DND-41 (cell line): ENCODE measurements around the gene CRISP1.
"Not testable (repeated sequence)": the region's sequence is repeated elsewhere in the genome, so short reads cannot be mapped to it uniquely, and the experiment has no call there.

Experiments used
- ATAC-seq: fragments of 200-7000 bp; cut with Tn5 transposase; 3 replicates; pipeline ENCODE4 v1.9.1; 2021; ENCODE audit warnings: low read depth; ENCODE audit not compliant: insufficient read depth
- DNase-seq: peaks from one replicate; pipeline ENCODE4 v3.0.0-alpha.2; 2020
- H2AFZ ChIP-seq: 2 replicates; pipeline ENCODE4 v1.6.0; 2012; ENCODE audit warnings: low read depth, low read length
- H3K27ac ChIP-seq: 2 replicates; pipeline ENCODE4 v1.5.1; 2012; ENCODE audit warnings: low read length, inconsistent platforms
- H3K27me3 ChIP-seq: fragments of 200-600 bp; sonication (generic); 2 replicates; pipeline ENCODE4 v1.6.0; 2012; ENCODE audit warnings: low read length, mild to moderate bottlenecking, inconsistent platforms; ENCODE audit not compliant: insufficient read depth, poor library complexity
- H3K36me3 ChIP-seq: 2 replicates; pipeline ENCODE4 v1.5.1; 2012; ENCODE audit warnings: low read length, inconsistent platforms; ENCODE audit not compliant: insufficient read depth
- H3K4me1 ChIP-seq: 2 replicates; pipeline ENCODE4 v1.5.1; 2012; ENCODE audit warnings: mild to moderate bottlenecking, low read length; ENCODE audit not compliant: insufficient read depth
- H3K4me2 ChIP-seq: 2 replicates; pipeline ENCODE4 v1.6.0; 2012; ENCODE audit warnings: mild to moderate bottlenecking, moderate library complexity, low read length, inconsistent platforms; ENCODE audit not compliant: insufficient read depth
- H3K4me3 ChIP-seq, 2 experiments: fragments of 200-600 bp in 1 of 2; shearing (Covaris generic) in 1 of 2; 2 replicates each; pipeline ENCODE4 v1.5.1; 2012 to 2016; ENCODE audit warnings: inconsistent platforms in 2 of 2, low read length in 2 of 2, mild to moderate bottlenecking in 2 of 2, low read depth in 1 of 2, moderate library complexity in 1 of 2
- H3K79me2 ChIP-seq: 2 replicates; pipeline ENCODE4 v1.6.0; 2012; ENCODE audit warnings: low read length, inconsistent platforms; ENCODE audit not compliant: insufficient read depth
- H3K9ac ChIP-seq: 2 replicates; pipeline ENCODE4 v1.6.0; 2012; ENCODE audit warnings: low read depth, mild to moderate bottlenecking, inconsistent platforms, low read length, moderate library complexity
- H3K9me3 ChIP-seq: 2 replicates; pipeline ENCODE4 v1.5.1; 2012; ENCODE audit warnings: low read length, moderate library complexity, mild to moderate bottlenecking, inconsistent platforms; ENCODE audit not compliant: insufficient read depth, severe bottlenecking
- H4K20me1 ChIP-seq: 2 replicates; pipeline ENCODE4 v1.6.0; 2012; ENCODE audit warnings: low read length; ENCODE audit not compliant: insufficient read depth
- CTCF ChIP-seq: IDR thresholded peaks from 2 replicates; pipeline ENCODE4 v1.5.1; 2012; ENCODE audit warnings: borderline replicate concordance, low read length, moderate library complexity, mild to moderate bottlenecking; ENCODE audit not compliant: poor library complexity, severe bottlenecking; ENCODE audit errors: extremely low read depth
- EZH2 ChIP-seq: IDR thresholded peaks from 3 replicates; pipeline ENCODE4 v1.6.1; 2012; ENCODE audit warnings: borderline replicate concordance, low read depth, mild to moderate bottlenecking, moderate library complexity, low read length, inconsistent platforms; ENCODE audit not compliant: severe bottlenecking

The CRISP1 gene

DNA sequence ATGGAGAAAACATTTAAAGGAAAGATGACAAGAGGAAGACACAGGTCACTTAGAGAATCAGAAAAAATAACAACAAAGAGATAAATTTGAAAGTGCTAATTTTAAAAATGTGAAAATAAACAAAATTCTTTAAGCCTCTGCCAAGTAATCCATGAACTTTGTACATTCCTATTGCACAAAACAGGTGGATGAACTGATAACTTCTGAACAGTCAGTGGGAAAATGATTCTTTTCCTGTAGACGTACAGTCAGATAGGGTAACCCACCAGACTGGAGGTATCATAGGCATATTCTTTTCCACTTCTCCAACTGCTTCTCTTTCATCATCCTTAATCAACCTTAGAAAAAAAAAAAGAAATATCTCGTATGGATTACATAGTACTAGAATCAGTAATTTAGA is 36.5 kb upstream of the CRISP1 start:
- H3K4me2 ChIP-seq, result no peak overlapping the region
- no peak for TF ChIP-seq EZH2
- TF ChIP-seq CTCF, result no peak
- H3K27ac ChIP-seq, result no peak overlapping the region
- ATAC-seq (no peak), DNase-seq (no peak)
- no peak overlapping the region for H2AFZ ChIP-seq
- no peaks in the 10 kb centered on the region for H4K20me1 ChIP-seq
- no peaks in the 10 kb centered on the region for H3K9me3 ChIP-seq
- H3K4me1 ChIP-seq, result no peaks in the 10 kb centered on the region
- no peaks in the 10 kb centered on the region for H3K79me2 ChIP-seq
- H3K27me3 ChIP-seq, result no peaks in the 10 kb centered on the region
- no peak overlapping the region for H3K4me3 ChIP-seq
- no peaks in the 10 kb centered on the region for H3K36me3 ChIP-seq
- H3K9ac ChIP-seq, result no peak overlapping the region

GRCh38 chr6:49898904-49899566 is 32.7 kb upstream of the CRISP1 start:
- no peak overlapping the region for H3K4me3 ChIP-seq
- DNase-seq, result no peak
- H3K9ac ChIP-seq, result no peak overlapping the region
- H3K27ac ChIP-seq, result no peak overlapping the region
- H3K79me2 ChIP-seq, result no peaks in the 10 kb centered on the region
- TF ChIP-seq EZH2, result no peak
- TF ChIP-seq CTCF, result no peak
- no peaks in the 10 kb centered on the region for H3K27me3 ChIP-seq
- H3K4me1 ChIP-seq, result no peaks in the 10 kb centered on the region
- no peak for ATAC-seq
- no peak overlapping the region for H2AFZ ChIP-seq
- no peaks in the 10 kb centered on the region for H3K9me3 ChIP-seq
- H3K36me3 ChIP-seq, result no peaks in the 10 kb centered on the region
- H3K4me2 ChIP-seq, result no peak overlapping the region
- no peaks in the 10 kb centered on the region for H4K20me1 ChIP-seq

GRCh38 chr6:49895553-49895952 is 29.2 kb upstream of the CRISP1 start:
- not testable (repeated sequence) for H3K4me3 ChIP-seq, H3K9ac ChIP-seq, H3K4me2 ChIP-seq, H3K27ac ChIP-seq, H3K4me1 ChIP-seq, ATAC-seq, H4K20me1 ChIP-seq, DNase-seq, H3K36me3 ChIP-seq, H3K79me2 ChIP-seq, H2AFZ ChIP-seq, H3K27me3 ChIP-seq, H3K9me3 ChIP-seq

- no peak overlapping the region for H3K27ac ChIP-seq
- ATAC-seq (no peak), DNase-seq (no peak)
- no peaks in the 10 kb centered on the region for H3K27me3 ChIP-seq
- H2AFZ ChIP-seq, result no peak overlapping the region
- no peaks in the 10 kb centered on the region for H4K20me1 ChIP-seq
- no peak for TF ChIP-seq CTCF
- no peak for TF ChIP-seq EZH2
- no peak overlapping the region for H3K9ac ChIP-seq
- H3K36me3 ChIP-seq, result no peaks in the 10 kb centered on the region
- peaks cover 3% of the 10 kb centered on the region for H3K4me1 ChIP-seq
- no peak overlapping the region for H3K4me3 ChIP-seq
- no peak overlapping the region for H3K4me2 ChIP-seq
- no peaks in the 10 kb centered on the region for H3K79me2 ChIP-seq
- no peaks in the 10 kb centered on the region for H3K9me3 ChIP-seq
Measured at GRCh38 chr6:49892280-49892679, 25.9 kb upstream of the CRISP1 start.
